Mesenchymal stem cell (in vitro differentiated cells and primary cell): Measurements from ENCODE around the gene SORCS1.
"Not testable (repeated sequence)": the region's sequence is repeated elsewhere in the genome, so short reads cannot be mapped to it uniquely, and the experiment has no call there.

Experiments
- DNase-seq: peaks from one replicate; pipeline ENCODE4 v3.0.0-alpha.2; 2013
- H2AFZ ChIP-seq: one replicate; pipeline ENCODE4 v1.6.1; 2013; ENCODE audit warnings: low read depth, mild to moderate bottlenecking, control low read depth, inconsistent platforms, low read length, moderate library complexity
- H2AK5ac ChIP-seq: 2 replicates; pipeline ENCODE4 v1.6.1; 2013; ENCODE audit warnings: low read length, moderate library complexity, mild to moderate bottlenecking, inconsistent platforms; ENCODE audit not compliant: severe bottlenecking
- H2BK120ac ChIP-seq: one replicate; pipeline ENCODE4 v1.6.1; 2013; ENCODE audit warnings: low read depth, mild to moderate bottlenecking, inconsistent platforms, low read length, moderate library complexity
- H2BK12ac ChIP-seq, 2 experiments: one replicate each; pipeline ENCODE4 v1.6.1; 2013; ENCODE audit warnings: inconsistent platforms in 2 of 2, low read length in 2 of 2, mild to moderate bottlenecking in 2 of 2, moderate library complexity in 2 of 2, control low read depth in 1 of 2
- H2BK15ac ChIP-seq: one replicate; pipeline ENCODE4 v1.6.1; 2013; ENCODE audit warnings: mild to moderate bottlenecking, low read depth, inconsistent platforms; ENCODE audit not compliant: poor library complexity, severe bottlenecking
- H2BK5ac ChIP-seq: 2 replicates; pipeline ENCODE4 v1.6.1; 2013; ENCODE audit warnings: low read depth, mild to moderate bottlenecking, low read length, control low read depth, inconsistent platforms; ENCODE audit not compliant: poor library complexity, severe bottlenecking
- H3K14ac ChIP-seq, 2 experiments: one replicate each; pipeline ENCODE4 v1.6.1; 2013; ENCODE audit warnings: inconsistent platforms in 2 of 2, low read length in 2 of 2, control low read depth in 1 of 2, mild to moderate bottlenecking in 1 of 2, moderate library complexity in 1 of 2
- H3K18ac ChIP-seq, 2 experiments: one replicate each; pipeline ENCODE4 v1.6.1; 2013; ENCODE audit warnings: inconsistent platforms in 2 of 2, low read length in 2 of 2, control low read depth in 1 of 2, low read depth in 1 of 2, mild to moderate bottlenecking in 1 of 2
- H3K23ac ChIP-seq, 2 experiments: one replicate each; pipeline ENCODE4 v1.6.1; 2013; ENCODE audit warnings: inconsistent platforms in 2 of 2, low read length in 2 of 2, mild to moderate bottlenecking in 2 of 2, moderate library complexity in 2 of 2, control low read depth in 1 of 2
- H3K27ac ChIP-seq: 2 replicates; pipeline ENCODE4 v1.5.1; 2013; ENCODE audit warnings: mild to moderate bottlenecking, moderate library complexity, low read length, control low read depth, inconsistent platforms; ENCODE audit not compliant: poor library complexity, severe bottlenecking
- H3K27me3 ChIP-seq, 2 experiments: 2 replicates each; pipeline versions ENCODE4 v1.6.1 to v1.7.0; 2013; ENCODE audit warnings: low read length in 2 of 2, mild to moderate bottlenecking in 2 of 2, moderate library complexity in 2 of 2, control low read depth in 1 of 2, inconsistent platforms in 1 of 2; ENCODE audit not compliant: control insufficient read depth in 1 of 2, insufficient read depth in 1 of 2
- H3K36me3 ChIP-seq, 2 experiments: 2 replicates each; pipeline versions ENCODE4 v1.6.1 to v1.7.0; 2013; ENCODE audit warnings: low read length in 2 of 2, control low read depth in 1 of 2, inconsistent platforms in 1 of 2, low read depth in 1 of 2, mild to moderate bottlenecking in 1 of 2; ENCODE audit not compliant: insufficient read depth in 2 of 2, control insufficient read depth in 1 of 2
- H3K4ac ChIP-seq, 2 experiments: one replicate each; pipeline ENCODE4 v1.6.1; 2013; ENCODE audit warnings: inconsistent platforms in 2 of 2, low read length in 2 of 2, mild to moderate bottlenecking in 2 of 2, moderate library complexity in 2 of 2, control low read depth in 1 of 2, low read depth in 1 of 2
- H3K4me1 ChIP-seq: 2 replicates; pipeline ENCODE4 v1.6.1; 2013; ENCODE audit warnings: low read depth, low read length, control low read depth; ENCODE audit not compliant: control insufficient read depth, insufficient read depth
- H3K4me2 ChIP-seq: 2 replicates; pipeline ENCODE4 v1.6.1; 2013; ENCODE audit warnings: low read length, mild to moderate bottlenecking, inconsistent platforms; ENCODE audit not compliant: poor library complexity, severe bottlenecking
- H3K4me3 ChIP-seq, 2 experiments: 2 replicates each; pipeline versions ENCODE4 v1.5.1 to v1.7.0; 2013; ENCODE audit warnings: low read length in 2 of 2, mild to moderate bottlenecking in 2 of 2, control low read depth in 1 of 2, low read depth in 1 of 2; ENCODE audit not compliant: insufficient read depth in 1 of 2
- H3K79me1 ChIP-seq: replicated peaks from 2 replicates; pipeline ENCODE4 v1.6.1; 2013; ENCODE audit warnings: mild to moderate bottlenecking, control low read depth, low read length, inconsistent platforms; ENCODE audit not compliant: poor library complexity, severe bottlenecking
- H3K9ac ChIP-seq: 2 replicates; pipeline ENCODE4 v1.7.0; 2013; ENCODE audit warnings: mild to moderate bottlenecking, low read length, moderate library complexity
- H3K9me3 ChIP-seq: 2 replicates; pipeline ENCODE4 v1.7.0; 2013; ENCODE audit warnings: mild to moderate bottlenecking, low read length; ENCODE audit not compliant: control insufficient read depth
- H4K8ac ChIP-seq: one replicate; pipeline ENCODE4 v1.6.1; 2013; ENCODE audit warnings: inconsistent platforms, mild to moderate bottlenecking, low read length, moderate library complexity
- H4K91ac ChIP-seq: one replicate; pipeline ENCODE4 v1.6.1; 2013; ENCODE audit warnings: mild to moderate bottlenecking, low read length, inconsistent platforms
- WGBS: methylation state at CpG from one replicate; pipeline ENCODE4 v1.1.7; 2013; ENCODE audit warnings: mixed read lengths; 5-methylcytosine and 5-hydroxymethylcytosine counted together

Gene SORCS1

GRCh38 chr10:107031931-107032699, 132.4 kb downstream of the SORCS1 start:
- whole genome bisulfite sequencing, result 71% methylated on average over 4 of the region's 5 CpGs
- Histone ChIP-seq H3K79me1 (no peaks in the 10 kb centered on the region), H2BK12ac (no peak overlapping the region), H3K27ac (no peak overlapping the region), H3K9me3 (no peaks in the 10 kb centered on the region), H2BK120ac (no peak overlapping the region), H3K14ac (no peak overlapping the region), H3K36me3 (no peaks in the 10 kb centered on the region), H2AK5ac (no peak overlapping the region), H4K91ac (no peak overlapping the region), H3K4me1 (no peaks in the 10 kb centered on the region), H3K27me3 (no peaks in the 10 kb centered on the region), H3K9ac (no peak overlapping the region), H2AFZ (no peak overlapping the region), H3K4ac (no peak overlapping the region), H3K4me3 (no peak overlapping the region), H3K18ac (no peak overlapping the region), H4K8ac (no peak overlapping the region), H3K23ac (no peak overlapping the region), H3K4me2 (no peak overlapping the region), H2BK5ac (no peak overlapping the region), H2BK15ac (no peak overlapping the region)
- DNase-seq, result no peak

GRCh38 chr10:107028236-107028635, 136.3 kb downstream of the SORCS1 start:
- no peaks in the 10 kb centered on the region for H3K4me1 ChIP-seq
- WGBS, result no CpG with 5 or more reads among the region's 2 CpGs
- no peak overlapping the region for H3K27ac ChIP-seq
- no peak overlapping the region for H3K14ac ChIP-seq
- H2AFZ ChIP-seq, result no peak overlapping the region
- no peak for DNase-seq
- no peak overlapping the region for H2BK15ac ChIP-seq
- H3K9me3 ChIP-seq, result no peaks in the 10 kb centered on the region
- no peak overlapping the region for H2AK5ac ChIP-seq
- no peak overlapping the region for H2BK120ac ChIP-seq
- no peak overlapping the region for H3K9ac ChIP-seq
- H3K27me3 ChIP-seq, result no peaks in the 10 kb centered on the region
- no peak overlapping the region for H3K18ac ChIP-seq
- no peak overlapping the region for H2BK5ac ChIP-seq
- H3K36me3 ChIP-seq, result no peaks in the 10 kb centered on the region
- no peak overlapping the region for H4K8ac ChIP-seq
- H3K23ac ChIP-seq, result no peak overlapping the region
- no peak overlapping the region for H2BK12ac ChIP-seq
- H3K79me1 ChIP-seq, result no peaks in the 10 kb centered on the region
- H3K4me2 ChIP-seq, result no peak overlapping the region
- H3K4me3 ChIP-seq, result no peak overlapping the region
- H4K91ac ChIP-seq, result no peak overlapping the region
- no peak overlapping the region for H3K4ac ChIP-seq

- H2BK15ac ChIP-seq, result no peak overlapping the region
- no peak overlapping the region for H2BK120ac ChIP-seq
- no peak overlapping the region for H3K18ac ChIP-seq
- H4K91ac ChIP-seq, result no peak overlapping the region
- no peaks in the 10 kb centered on the region for H3K27me3 ChIP-seq
- no peak overlapping the region for H2AK5ac ChIP-seq
- no peaks in the 10 kb centered on the region for H3K9me3 ChIP-seq
- no peak for DNase-seq
- no peak overlapping the region for H3K14ac ChIP-seq
- H3K23ac ChIP-seq, result no peak overlapping the region
- H2BK12ac ChIP-seq, result no peak overlapping the region
- H3K36me3 ChIP-seq, result no peaks in the 10 kb centered on the region
- H2AFZ ChIP-seq, result no peak overlapping the region
- no peak overlapping the region for H3K4me2 ChIP-seq
- no peak overlapping the region for H3K4ac ChIP-seq
- H3K4me1 ChIP-seq, result no peaks in the 10 kb centered on the region
- no peak overlapping the region for H2BK5ac ChIP-seq
- no peak overlapping the region for H3K4me3 ChIP-seq
- H3K9ac ChIP-seq, result no peak overlapping the region
- WGBS, result 37% methylated on average over 4 of the region's 4 CpGs
- H3K27ac ChIP-seq, result no peak overlapping the region
- H3K79me1 ChIP-seq, result no peaks in the 10 kb centered on the region
- no peak overlapping the region for H4K8ac ChIP-seq
Observed at GRCh38 chr10:107025676-107026075, 138.8 kb downstream of the SORCS1 start.

DNA sequence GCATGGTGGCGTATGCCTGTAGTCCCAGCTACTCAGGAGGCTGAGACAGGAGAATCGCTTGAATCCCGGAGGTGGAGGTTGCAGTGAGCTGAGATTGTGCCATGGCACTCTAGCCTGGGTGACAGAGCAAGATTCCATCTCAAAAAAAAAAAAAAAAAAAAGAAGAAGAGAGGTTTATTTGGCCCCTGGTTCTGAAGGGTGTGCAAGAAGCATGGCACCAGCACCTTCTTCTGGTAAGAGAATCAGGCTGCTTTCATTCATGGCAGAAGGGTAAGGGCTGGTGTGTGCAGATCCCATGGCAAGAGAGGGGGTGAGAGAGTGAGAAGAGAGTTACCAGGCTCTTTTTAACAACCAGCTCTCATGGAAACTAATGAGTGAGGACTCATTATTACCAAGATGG, 140.5 kb downstream of the SORCS1 start:
- H3K4ac ChIP-seq, H2BK120ac ChIP-seq, H2BK5ac ChIP-seq, H3K27me3 ChIP-seq, H3K23ac ChIP-seq, H3K18ac ChIP-seq, H4K91ac ChIP-seq, H3K36me3 ChIP-seq, H3K4me3 ChIP-seq, H3K4me2 ChIP-seq, H3K9me3 ChIP-seq, H2BK15ac ChIP-seq, H3K79me1 ChIP-seq, H2AK5ac ChIP-seq, H2AFZ ChIP-seq, H3K27ac ChIP-seq, H3K14ac ChIP-seq, H3K9ac ChIP-seq, DNase-seq, H3K4me1 ChIP-seq, H4K8ac ChIP-seq, H2BK12ac ChIP-seq: not testable (repeated sequence)
- WGBS, result 79% methylated on average over 3 of the region's 3 CpGs
